Memory B cell (primary cell): Measurements from ENCODE around the gene ASGR1.

ENCODE experiments used
- ATAC-seq: fragments of 150-1000 bp; cut with Tn5 transposase; 2 replicates; pipeline ENCODE4 v1.10.0; 2021; ENCODE audit warnings: low read depth, mild to moderate bottlenecking, moderate library complexity
- DNase-seq, 2 donors: peaks; one replicate each; pipeline ENCODE4 v3.0.0; 2022; ENCODE audit warnings: low spot score in 2 of 2
- H3K27ac Mint-ChIP-seq: one replicate; pipeline ENCODE4 v1.8.0; 2022; ENCODE audit warnings: mild to moderate bottlenecking, moderate library complexity, mixed read lengths
- H3K27me3 Mint-ChIP-seq: one replicate; pipeline ENCODE4 v1.8.0; 2022; ENCODE audit warnings: mixed read lengths
- H3K36me3 Mint-ChIP-seq: one replicate; pipeline ENCODE4 v1.8.0; 2022; ENCODE audit warnings: mild to moderate bottlenecking, mixed read lengths
- H3K4me1 Mint-ChIP-seq: one replicate; pipeline ENCODE4 v1.8.0; 2022; ENCODE audit warnings: mixed read lengths
- H3K4me3 Mint-ChIP-seq: one replicate; pipeline ENCODE4 v1.8.0; 2022; ENCODE audit warnings: mild to moderate bottlenecking, moderate library complexity, mixed read lengths
- H3K9me3 Mint-ChIP-seq: one replicate; pipeline ENCODE4 v1.8.0; 2022; ENCODE audit warnings: mixed read lengths

The ASGR1 gene

DNA sequence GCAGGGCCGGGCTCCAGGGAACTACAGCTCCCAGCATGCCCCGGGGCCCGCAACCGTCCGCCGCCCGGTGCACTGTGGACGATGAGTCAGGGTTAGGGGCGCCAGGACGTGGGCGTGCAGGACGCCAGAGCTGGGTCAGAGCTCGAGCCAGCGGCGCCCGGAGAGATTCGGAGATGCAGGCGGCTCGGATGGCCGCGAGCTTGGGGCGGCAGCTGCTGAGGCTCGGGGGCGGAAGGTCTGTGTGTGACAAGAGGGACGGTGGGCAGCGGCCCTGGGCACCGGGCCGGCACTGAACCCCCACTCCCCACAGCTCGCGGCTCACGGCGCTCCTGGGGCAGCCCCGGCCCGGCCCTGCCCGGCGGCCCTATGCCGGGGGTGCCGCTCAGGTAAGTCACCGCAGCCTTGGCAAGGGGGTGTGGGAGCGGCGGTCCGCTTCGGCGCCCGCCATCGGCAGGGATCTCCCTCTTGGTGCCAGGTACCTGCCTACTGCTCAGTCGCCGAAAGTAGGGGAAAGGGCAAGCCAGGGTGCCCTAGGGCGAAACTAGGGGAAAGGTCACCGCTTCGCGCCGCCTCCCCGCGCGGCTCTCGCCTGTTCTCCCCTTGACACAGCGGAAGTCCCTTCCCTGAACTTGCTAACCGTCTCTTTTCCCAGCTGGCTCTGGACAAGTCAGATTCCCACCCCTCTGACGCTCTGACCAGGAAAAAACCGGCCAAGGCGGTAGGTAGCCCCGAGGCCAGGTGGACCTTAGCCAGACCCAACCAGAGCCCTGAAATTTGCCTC is 40.8 kb upstream of the ASGR1 start, which contains the start of the genes ACADVL and DLG4:
TSS of gene ACADVL (plus strand) at position 127 of the 781 bp plus-strand sequence. CDS start at position 174, 47 bp downstream.
TSS of gene DLG4 (minus strand) at position 25 of the 781 bp plus-strand sequence.
- Mint-ChIP-seq H3K4me3 (peak within 1 kb of the TSS; percentile 95), H3K9me3 (no peaks in the 10 kb centered on the region), H3K27ac (peak within 1 kb of the TSS; percentile 86), H3K4me1 (peaks cover 33% of the 10 kb centered on the region), H3K36me3 (peaks cover 9% of the 10 kb centered on the region), H3K27me3 (peaks cover 4% of the 10 kb centered on the region)
- peak; percentile 69 for ATAC-seq
- DNase-seq = peak; percentile 40 to 69

DNA sequence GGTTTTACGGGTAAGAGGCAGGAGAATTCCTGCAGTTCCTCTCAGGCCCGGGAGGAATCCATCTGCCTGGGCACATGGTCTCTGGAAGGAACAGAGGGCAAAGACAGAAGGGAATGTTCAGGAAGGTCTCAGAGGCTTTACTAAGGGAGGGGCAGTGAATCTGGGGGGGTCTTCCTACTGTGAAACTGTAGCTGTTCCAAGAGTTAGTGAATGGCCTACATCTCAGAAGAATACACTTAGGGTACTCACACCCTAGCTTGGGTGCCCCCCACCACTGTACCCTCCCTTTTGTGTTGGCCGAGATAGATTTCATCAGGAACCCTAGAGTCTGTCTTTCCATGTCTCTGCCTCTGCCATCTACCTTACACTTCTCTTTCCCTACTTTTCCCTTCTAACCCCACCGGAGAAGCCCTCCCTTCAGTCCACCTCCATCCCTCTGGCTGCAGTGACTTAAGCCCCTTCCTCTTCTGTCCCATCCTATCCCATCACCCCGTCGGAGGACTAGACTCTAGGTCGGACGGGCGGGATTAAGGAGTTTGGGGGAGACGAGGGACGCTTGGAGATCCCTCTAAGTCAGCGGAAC is 40.1 kb upstream of the ASGR1 start:
- Mint-ChIP-seq H3K4me1 (peaks cover 39% of the 10 kb centered on the region), H3K27me3 (peaks cover 4% of the 10 kb centered on the region), H3K27ac (peak overlapping the region; percentile 86), H3K9me3 (no peaks in the 10 kb centered on the region), H3K4me3 (peak overlapping the region; percentile 95), H3K36me3 (peaks cover 9% of the 10 kb centered on the region)
- ATAC-seq (no peak), DNase-seq (no peak)

DNA sequence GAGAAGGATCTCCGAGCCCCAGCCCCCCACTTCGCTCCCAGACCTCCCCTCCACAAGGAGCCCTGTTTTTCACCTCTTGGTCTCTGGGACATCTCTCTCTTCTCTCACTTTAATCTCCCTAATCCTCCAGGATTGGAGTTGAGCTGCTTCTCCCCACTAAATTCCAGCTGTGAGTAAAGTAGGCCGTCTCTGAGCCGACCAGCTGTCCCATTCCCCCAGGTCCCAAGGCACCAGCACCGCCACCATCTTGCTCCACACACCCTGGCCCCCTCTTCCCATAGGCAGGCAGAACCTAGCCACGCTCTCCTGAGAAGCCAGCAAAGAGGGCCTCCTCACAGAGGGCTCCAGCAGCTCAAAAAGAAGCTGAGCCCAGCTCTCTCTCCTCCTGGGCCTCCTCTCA is 39.6 kb upstream of the ASGR1 start:
- Mint-ChIP-seq H3K4me1 (peaks cover 44% of the 10 kb centered on the region), H3K27ac (no peak overlapping the region), H3K27me3 (peaks cover 4% of the 10 kb centered on the region)

DNA sequence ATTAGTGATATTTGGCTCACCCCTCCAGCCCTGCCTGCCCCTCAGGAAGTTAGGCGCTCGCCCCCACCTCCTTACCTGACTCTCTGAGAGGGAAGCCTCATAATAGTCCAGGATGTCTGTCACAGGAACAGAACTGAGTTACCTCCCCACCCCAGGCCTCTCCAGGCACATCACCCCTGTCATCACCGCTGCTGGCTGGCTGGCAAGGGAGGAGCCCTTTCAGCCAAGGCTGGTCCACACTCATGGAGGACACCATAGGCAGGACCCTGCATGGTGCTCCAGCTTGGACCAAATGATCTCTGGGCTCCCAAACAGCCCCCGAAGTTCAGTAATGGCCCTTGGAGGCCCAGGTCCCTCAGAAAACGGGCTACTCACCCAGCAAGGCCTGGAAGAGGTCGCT is 39.0 kb upstream of the ASGR1 start:
- Mint-ChIP-seq H3K27ac (no peak overlapping the region), H3K27me3 (peaks cover 6% of the 10 kb centered on the region)

More for the DNA sequence above, 39.6 kb upstream of the ASGR1 start:
- no peaks in the 10 kb centered on the region for H3K9me3 Mint-ChIP-seq
- H3K36me3 Mint-ChIP-seq = peaks cover 5% of the 10 kb centered on the region
- H3K4me3 Mint-ChIP-seq = peak overlapping the region; percentile 57
- DNase-seq (no peak), ATAC-seq (no peak)

DNA sequence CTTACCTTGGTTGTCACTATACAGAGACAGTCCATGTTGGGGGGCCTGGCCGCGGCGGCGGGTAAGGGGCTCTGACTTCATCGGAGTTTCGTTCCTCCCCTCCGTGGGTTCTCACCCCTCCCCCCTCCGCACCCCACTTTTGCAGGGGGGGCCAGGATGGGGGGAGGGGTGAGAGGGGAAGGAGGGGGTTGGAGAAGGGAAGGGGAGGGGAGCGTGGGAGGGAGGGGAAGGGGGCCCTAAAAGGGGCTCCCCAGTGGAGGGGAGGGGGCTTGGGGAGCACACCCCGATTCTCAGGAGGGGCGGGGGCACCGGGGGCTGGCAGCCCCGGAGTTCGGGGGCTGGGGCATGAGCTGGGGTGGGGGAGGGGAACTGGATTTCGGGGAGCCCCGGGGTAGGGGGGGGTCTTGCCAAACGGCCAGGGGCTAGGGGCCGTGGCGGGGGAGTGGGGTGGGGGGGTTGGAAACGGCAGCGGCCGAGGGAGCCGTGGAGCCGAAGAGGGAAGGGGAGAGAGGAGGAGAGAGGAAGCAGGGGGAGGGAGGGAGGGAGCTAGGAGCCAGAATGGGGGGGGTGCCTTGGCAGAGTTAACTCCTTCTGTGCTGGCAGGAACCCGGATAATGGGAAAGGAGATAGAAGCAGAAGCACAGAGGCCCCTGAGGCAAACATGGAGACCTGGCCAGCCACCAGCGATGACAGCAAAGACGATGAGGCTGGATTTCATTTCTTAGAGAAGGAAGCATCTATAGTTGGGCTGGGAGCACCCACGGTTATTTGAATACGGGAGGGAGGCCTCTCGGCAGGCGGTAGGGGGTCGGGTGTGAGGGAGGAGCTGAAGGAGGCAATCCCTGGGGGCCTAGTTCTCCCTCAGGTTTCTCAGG is 38.2 kb upstream of the ASGR1 start:
- Mint-ChIP-seq H3K36me3 (no peaks in the 10 kb centered on the region), H3K9me3 (no peaks in the 10 kb centered on the region), H3K27me3 (peaks cover 6% of the 10 kb centered on the region), H3K4me3 (peak overlapping the region; percentile 47), H3K4me1 (peaks cover 50% of the 10 kb centered on the region), H3K27ac (no peak overlapping the region)
- DNase-seq = no peak
- no peak for ATAC-seq

More for the DNA sequence above, 39.0 kb upstream of the ASGR1 start:
- ATAC-seq = no peak
- H3K36me3 Mint-ChIP-seq = no peaks in the 10 kb centered on the region
- H3K4me1 Mint-ChIP-seq = peaks cover 50% of the 10 kb centered on the region
- no peak for DNase-seq
- no peaks in the 10 kb centered on the region for H3K9me3 Mint-ChIP-seq
- peak overlapping the region; percentile 46 for H3K4me3 Mint-ChIP-seq

DNA sequence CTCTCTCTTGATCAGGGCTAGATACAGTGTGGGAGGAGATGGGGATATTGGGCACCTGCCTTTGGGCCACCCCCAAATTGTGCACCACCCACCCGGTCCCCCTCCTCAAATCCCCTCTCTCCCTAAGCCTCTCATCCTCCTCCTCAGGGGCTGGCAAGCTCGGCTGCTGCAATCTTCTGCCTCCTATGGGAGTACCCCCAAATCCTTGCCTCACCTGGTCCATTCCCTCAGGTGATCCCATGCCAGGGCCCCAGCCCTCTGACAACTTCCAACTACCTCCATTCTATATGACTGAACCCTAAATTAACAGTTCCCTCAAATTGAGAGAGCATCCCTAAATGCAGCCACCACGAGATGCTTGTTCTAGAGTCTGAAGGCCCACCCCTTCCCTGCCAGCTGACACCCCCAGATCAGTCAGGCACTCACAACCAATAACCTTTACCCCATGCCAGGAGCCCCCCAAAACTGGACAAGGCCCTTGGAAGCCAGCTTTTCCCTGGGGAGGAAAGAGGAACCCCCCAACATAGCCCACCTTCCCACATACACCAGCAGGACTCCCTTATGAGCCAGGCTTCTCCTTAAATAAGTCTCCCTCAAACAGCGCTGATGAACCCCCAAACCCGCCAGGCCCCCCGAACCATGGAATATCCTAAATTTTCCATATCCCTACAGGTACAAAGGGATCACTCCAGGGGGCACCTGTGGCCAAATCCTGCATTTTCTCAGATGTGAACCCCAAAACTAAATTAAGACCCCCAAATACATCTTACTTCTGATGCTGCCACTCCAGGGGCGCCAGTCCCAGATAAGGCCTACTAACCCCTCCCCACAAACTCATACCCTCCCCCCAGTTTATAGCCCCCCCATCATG is 37.3 kb upstream of the ASGR1 start:
- H3K27ac Mint-ChIP-seq = peak overlapping the region; percentile 90
- no peaks in the 10 kb centered on the region for H3K9me3 Mint-ChIP-seq
- no peaks in the 10 kb centered on the region for H3K36me3 Mint-ChIP-seq
- DNase-seq (no peak), ATAC-seq (no peak)
- peaks cover 9% of the 10 kb centered on the region for H3K27me3 Mint-ChIP-seq
- H3K4me3 Mint-ChIP-seq = peak overlapping the region; percentile 21
- peaks cover 48% of the 10 kb centered on the region for H3K4me1 Mint-ChIP-seq

DNA sequence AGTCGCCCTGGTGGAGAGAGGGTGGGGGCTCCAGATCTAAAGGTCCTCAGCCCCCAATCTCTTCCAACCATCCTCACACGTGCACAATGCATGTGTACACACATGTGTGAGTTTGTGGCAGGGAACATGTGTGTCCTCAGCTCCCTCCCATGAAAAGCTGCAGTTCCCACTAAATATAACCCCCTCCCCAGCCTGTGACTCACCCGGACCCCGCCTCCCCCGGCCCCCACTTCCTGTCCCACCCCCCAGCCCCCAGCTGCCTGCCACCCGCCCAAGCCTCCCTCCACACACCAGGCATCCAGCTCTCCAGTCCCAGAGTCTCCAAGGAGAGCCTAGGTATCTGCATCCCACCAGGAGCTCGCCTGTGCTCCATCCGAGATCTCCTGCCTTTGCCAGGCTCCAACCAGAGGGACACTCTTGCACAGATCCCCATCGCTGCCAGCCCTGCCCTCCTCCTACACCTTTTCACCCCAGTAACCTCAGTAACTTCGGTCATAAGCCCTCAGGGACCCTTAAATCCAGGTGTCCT is 36.5 kb upstream of the ASGR1 start:
- Mint-ChIP-seq H3K4me3 (peak overlapping the region; percentile 21), H3K27ac (peak overlapping the region; percentile 90), H3K27me3 (peaks cover 9% of the 10 kb centered on the region), H3K9me3 (no peaks in the 10 kb centered on the region), H3K4me1 (peaks cover 42% of the 10 kb centered on the region), H3K36me3 (no peaks in the 10 kb centered on the region)
- ATAC-seq (no peak), DNase-seq (no peak)

DNA sequence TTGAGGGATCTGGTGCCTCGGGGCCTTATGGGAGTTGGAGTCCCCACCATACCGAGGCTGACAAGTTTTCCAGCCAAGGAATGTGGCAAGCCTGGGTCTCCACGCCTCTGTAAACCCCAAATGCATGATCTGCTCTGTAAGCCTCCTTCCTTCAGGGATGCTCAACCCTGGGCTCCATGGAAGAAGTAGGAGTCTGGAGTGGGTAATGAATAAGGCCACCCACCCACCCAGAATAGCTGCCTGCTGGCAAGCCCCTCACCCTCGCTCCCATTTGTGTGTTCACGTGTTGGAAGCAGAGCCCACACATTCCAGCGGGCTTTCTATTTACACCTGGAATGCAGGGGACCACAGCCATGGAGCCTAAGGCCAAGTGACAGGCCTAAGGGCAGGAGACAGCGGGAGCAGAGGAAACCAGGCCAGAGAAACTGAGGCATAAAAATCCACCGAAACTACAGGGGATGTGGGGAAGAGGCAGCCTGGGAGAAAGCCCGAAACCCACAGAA is 36.0 kb upstream of the ASGR1 start:
- DNase-seq (no peak), ATAC-seq (no peak)
- Mint-ChIP-seq H3K4me1 (peaks cover 38% of the 10 kb centered on the region), H3K36me3 (no peaks in the 10 kb centered on the region), H3K4me3 (peak overlapping the region; percentile 96), H3K27ac (peak overlapping the region; percentile 98), H3K27me3 (peaks cover 9% of the 10 kb centered on the region), H3K9me3 (no peaks in the 10 kb centered on the region)

DNA sequence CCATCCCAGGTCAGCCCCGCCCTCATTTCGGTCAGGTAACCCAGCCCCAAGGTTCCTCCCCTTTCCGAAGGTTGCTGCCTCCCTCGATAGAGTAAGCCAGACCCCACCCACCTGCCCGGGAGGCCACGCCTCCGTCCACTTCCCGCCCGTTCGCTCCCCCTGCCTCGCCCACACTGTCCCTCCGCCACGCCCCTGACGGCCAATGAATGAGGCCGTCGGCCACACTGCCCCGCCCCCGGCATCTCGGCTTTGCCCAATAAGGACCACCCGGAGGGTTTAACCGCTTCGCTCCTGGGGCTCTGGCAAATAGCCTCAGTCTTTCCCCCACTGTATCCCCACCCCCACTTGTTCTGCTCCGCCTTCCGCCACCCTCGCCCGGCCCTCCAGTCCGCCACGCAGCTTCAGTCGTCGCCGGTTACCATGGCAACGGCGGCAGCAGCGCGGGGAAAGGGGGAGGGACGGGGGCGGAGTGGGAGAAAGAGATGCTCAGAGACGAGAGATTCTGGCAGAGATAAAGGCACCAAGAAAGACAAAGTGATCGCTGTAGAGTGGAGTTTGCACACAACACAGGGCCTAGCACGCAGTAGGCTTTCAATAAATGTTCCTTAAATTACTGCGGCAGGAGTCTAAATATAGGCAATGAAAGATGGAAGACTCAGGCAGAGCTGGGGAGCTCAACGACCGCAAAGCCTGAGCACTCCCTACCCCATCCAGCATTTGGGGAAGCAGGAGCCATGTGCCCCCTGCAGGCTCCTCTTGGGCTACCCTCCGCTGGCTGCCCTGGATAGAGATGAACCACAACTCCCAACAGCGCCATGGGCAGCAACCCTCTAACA is 35.3 kb upstream of the ASGR1 start:
- H3K36me3 Mint-ChIP-seq = no peaks in the 10 kb centered on the region
- peak overlapping the region; percentile 98 for H3K27ac Mint-ChIP-seq
- peaks cover 9% of the 10 kb centered on the region for H3K27me3 Mint-ChIP-seq
- DNase-seq = peak; percentile 97 to 99
- ATAC-seq = peak; percentile 80
- H3K9me3 Mint-ChIP-seq = no peaks in the 10 kb centered on the region
- H3K4me1 Mint-ChIP-seq = peaks cover 37% of the 10 kb centered on the region
- peak overlapping the region; percentile 96 for H3K4me3 Mint-ChIP-seq

DNA sequence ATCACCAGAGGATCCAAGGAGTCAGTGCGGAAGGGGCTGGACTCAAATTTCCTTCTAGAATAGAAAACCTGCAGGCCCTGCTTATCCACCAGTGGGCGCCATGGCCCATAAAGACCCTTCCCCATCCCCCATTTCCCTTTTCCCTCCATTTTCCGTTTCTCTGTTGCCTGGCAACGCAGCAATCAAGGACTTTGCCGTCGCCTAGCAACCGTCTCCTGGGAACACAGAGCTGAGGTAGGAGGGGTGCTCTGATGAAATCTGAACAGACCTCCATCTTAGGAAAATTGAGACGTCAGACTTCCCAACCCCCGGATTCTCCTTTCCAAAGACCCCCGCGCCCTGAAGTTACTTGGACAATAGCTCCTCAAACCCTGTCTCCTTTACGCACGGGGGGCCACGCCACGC is 34.7 kb upstream of the ASGR1 start:
- Mint-ChIP-seq H3K36me3 (no peaks in the 10 kb centered on the region), H3K4me3 (peak overlapping the region; percentile 96), H3K27me3 (peaks cover 9% of the 10 kb centered on the region), H3K9me3 (no peaks in the 10 kb centered on the region), H3K4me1 (peaks cover 34% of the 10 kb centered on the region), H3K27ac (peak overlapping the region; percentile 98)
- DNase-seq = peak in 1 of 2 donors; percentile 75
- ATAC-seq = peak; percentile 18

DNA sequence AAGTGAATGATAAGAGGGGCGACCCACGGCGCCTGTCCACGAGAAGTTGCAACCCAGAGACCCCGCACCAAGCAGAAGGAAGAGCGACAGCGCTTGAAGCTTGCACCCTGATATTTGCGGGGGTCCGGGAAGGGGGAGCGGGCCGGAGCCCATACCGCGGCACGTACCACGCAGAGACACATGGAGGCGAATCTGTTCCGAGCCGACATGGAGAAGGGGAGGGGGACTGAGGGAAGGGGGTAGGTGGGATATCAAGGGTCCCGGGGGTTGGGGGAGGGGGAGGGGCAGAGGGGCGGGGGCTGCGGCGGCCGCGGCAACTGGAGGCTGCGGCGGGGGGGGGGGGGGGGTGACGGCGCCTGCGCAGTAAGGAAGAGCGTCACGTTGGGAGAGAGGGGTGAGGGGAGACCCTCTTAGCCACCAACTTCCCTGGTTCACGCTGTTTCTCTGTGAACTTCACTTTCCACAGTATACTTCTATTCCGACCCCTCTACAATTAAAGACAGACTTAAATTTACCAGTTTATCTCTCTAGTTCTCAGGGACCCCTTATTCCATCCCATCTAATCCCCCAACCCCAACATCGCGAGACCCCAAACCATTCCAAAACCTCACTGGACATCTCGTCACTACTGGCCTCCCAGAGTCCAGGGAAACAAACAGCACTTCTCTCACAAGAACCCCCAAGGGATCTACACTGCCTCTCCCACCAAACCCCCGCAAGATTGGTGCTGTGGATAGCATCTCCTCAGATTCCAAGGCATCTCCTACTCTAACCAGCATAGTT is 32.5 kb upstream of the ASGR1 start:
- no peaks in the 10 kb centered on the region for H3K9me3 Mint-ChIP-seq
- DNase-seq (no peak), ATAC-seq (no peak)
- H3K4me3 Mint-ChIP-seq = no peak overlapping the region
- H3K4me1 Mint-ChIP-seq = peaks cover 39% of the 10 kb centered on the region
- H3K36me3 Mint-ChIP-seq = no peaks in the 10 kb centered on the region
- peaks cover 14% of the 10 kb centered on the region for H3K27me3 Mint-ChIP-seq
- no peak overlapping the region for H3K27ac Mint-ChIP-seq
